ENCODE results near the gene OR1I1.
"Not testable (repeated sequence)": the region's sequence is repeated elsewhere in the genome, so short reads cannot be mapped to it uniquely, and the experiment has no call there.

DNA sequence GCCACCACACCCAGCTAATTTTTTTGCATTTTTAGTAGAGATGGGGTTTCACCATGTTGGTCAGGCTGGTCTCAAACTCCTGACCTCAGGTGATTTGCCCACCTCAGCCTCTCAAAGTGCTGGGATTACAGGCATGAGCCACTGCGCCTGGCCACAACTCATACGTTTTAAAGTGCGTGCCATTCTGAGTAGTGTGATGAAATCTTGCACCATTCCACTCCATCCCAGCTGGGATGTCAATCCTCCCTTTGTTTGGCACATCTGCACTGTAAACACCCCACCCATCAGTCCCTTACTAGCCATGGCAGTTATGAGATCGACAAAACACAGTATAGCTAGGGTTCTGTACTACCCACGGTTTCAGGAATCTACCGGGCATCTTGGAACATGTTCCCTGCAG is 16.0 kb downstream of the OR1I1 start:
- TF ChIP-seq POLR2A (IDR thresholded peaks at IDR 0.05; ENCODE audit: low read depth, low read length); POLR2AphosphoS5 (IDR thresholded peaks at IDR 0.05; ENCODE audit: low read depth, low read length); TAF1 (IDR thresholded peaks at IDR 0.05; ENCODE audit: borderline replicate concordance, low read depth, low read length): not testable (repeated sequence)
